OCI-LY1 (cell line): ENCODE measurements around the gene POLR1B.

ENCODE experiments used
- CTCF ChIP-seq: fragments of 200-600 bp; sonication (generic), shearing (Covaris generic); IDR thresholded peaks from 2 replicates; pipeline ENCODE4 v1.5.1; 2017; ENCODE audit warnings: mild to moderate bottlenecking, antibody characterized with exemption, low read length, moderate library complexity, mixed read lengths
- EZH2 ChIP-seq: fragments of 200-600 bp; sonication (generic), shearing (Covaris generic); IDR thresholded peaks from 2 replicates; pipeline ENCODE4 v1.8.0; 2017; ENCODE audit warnings: borderline replicate concordance, mixed run types, mild to moderate bottlenecking, antibody characterized with exemption, low read length, moderate library complexity, mixed read lengths

GRCh38 chr2:112605926-112606325, 63.7 kb downstream of the POLR1B start:
- TF ChIP-seq CTCF (no peak), EZH2 (no peak)
